Adrenal gland (tissue), 12 donors: ENCODE results near the gene EHD4. TPM values are rescaled to one million over a fixed set of nuclear protein-coding genes. Genes with fewer than 3 reads are reported as not detected.

Experiments
- DNase-seq, 7 donors: peaks; one replicate each; pipeline ENCODE4 v3.0.0-alpha.2; 2019 to 2020
- H3K27ac ChIP-seq, 5 donors: fragments of 200-600 bp; sonication (generic) in 4 of 5; 1 replicate in 3 of 5; 2 replicates in 2 of 5; pipeline versions ENCODE4 v1.5.1 to v1.8.0; 2016 to 2020; ENCODE audit warnings: mild to moderate bottlenecking in 1 of 5
- H3K27me3 ChIP-seq: fragments of 200-600 bp; 2 replicates; pipeline ENCODE4 v1.8.0; 2021
- H3K36me3 ChIP-seq, 2 donors: fragments of 200-600 bp; replicated peaks in 1 of 2; 1 replicate in 1 of 2; 2 replicates in 1 of 2; pipeline versions ENCODE4 v1.5.1 to v1.8.0; 2018 to 2022
- H3K4me1 ChIP-seq, 2 donors: fragments of 200-600 bp; replicated peaks in 1 of 2; 1 replicate in 1 of 2; 2 replicates in 1 of 2; pipeline versions ENCODE4 v1.5.1 to v1.8.0; 2018 to 2021
- H3K4me3 ChIP-seq, 4 donors: fragments of 200-600 bp; sonication (generic) in 3 of 4; one replicate each; pipeline ENCODE4 v1.5.1; 2016 to 2018
- H3K9me3 ChIP-seq, 3 donors: fragments of 200-600 bp; sonication (generic) in 1 of 3; replicated peaks in 1 of 3; 1 replicate in 2 of 3; 2 replicates in 1 of 3; pipeline versions ENCODE4 v1.5.1 to v1.8.0; 2016 to 2021
- CTCF ChIP-seq, 6 experiments: fragments of 450-650 bp in 4 of 6; fragments of 200-600 bp in 2 of 6; sonication (generic) in 1 of 6; IDR thresholded peaks; 1 replicate in 5 of 6; 2 replicates in 1 of 6; pipeline versions ENCODE4 v1.5.1 to v1.8.0; 2016 to 2021; ENCODE audit warnings: antibody characterized with exemption in 6 of 6, mild to moderate bottlenecking in 2 of 6, moderate library complexity in 1 of 6
- POLR2A ChIP-seq, 2 donors: fragments of 450-650 bp; IDR thresholded peaks; one replicate each; pipeline ENCODE4 v1.6.1; 2017; ENCODE audit warnings: antibody characterized with exemption in 2 of 2, mild to moderate bottlenecking in 2 of 2, moderate library complexity in 1 of 2
- whole genome bisulfite sequencing, 4 donors: extraction: QIAGEN DNeasy Blood & Tissue Kit in 2 of 4; methylation state at CpG; one replicate each; pipeline versions ENCODE4 v1.1.5 to v1.1.7; 2013 to 2017; 5-methylcytosine and 5-hydroxymethylcytosine counted together
- intact Hi-C, 2 donors: fragments of 100-400 bp; cut with DNase I; formaldehyde crosslinking; loops; one replicate each; pipeline versions ENCODE4 v1.14.1 to v1.15.0; 2022 to 2023
- polyA plus RNA-seq, 3 donors: library from polyadenylated mRNA; stranded (reverse); fragments of 200-250 nt in 2 of 3; fragments of 350-450 nt in 1 of 3; fragmentation: Illumina TruSeq in 1 of 3; extraction: RNeasy Lipid Tissue Mini Kit (QIAGEN cat#74804) in 1 of 3; gene quantifications; one replicate each; pipeline ENCODE4 v1.2.3, GENCODE V29; 2013 to 2014
- total RNA-seq, 9 donors: library from RNA; depleted of rRNA in 4 of 9; stranded (reverse); fragments of >200 nt in 4 of 9; fragments of 120-200 nt in 1 of 9; fragmentation: NEBNext Ultra II Directional in 1 of 9; extraction: Animal tissue kit (Norgen Biotek cat#: 25700) in 1 of 9; gene quantifications; one replicate each; pipeline versions ENCODE4 v1.1.0 to v1.2.4, GENCODE V29; 2013 to 2023
- donor health status: healthy with polysubstance abuse.
- donor health status: Bipolar disorder and iron deficiency.
- donor health status: DM: yes; HTN: yes; CAD: no.
- donor health status: DM: no; HTN: no; CAD: no.
- donor health status: DM: no; HTN: no; CAD: no.
- donor health status: DM: yes; HTN: yes; CAD: no.

The EHD4 gene
- total and polyA plus RNA-seq, 12 donors, result 2.0 to 17.0 (median 11.5) TPM

- Histone ChIP-seq H3K4me3 (no peak overlapping the region), H3K27ac (no peak overlapping the region), H3K4me1 (peaks cover 4 to 8% of the 10 kb centered on the region in 2 donors), H3K27me3 (no peaks in the 10 kb centered on the region), H3K36me3 (no peaks in the 10 kb centered on the region), H3K9me3 (no peaks in the 10 kb centered on the region)
- intact Hi-C loops, result no loop called here
- WGBS, 4 donors, result 92 to 100% (median 95%) methylated on average over 4 to 15 of the region's 15 CpGs
- no peak for TF ChIP-seq CTCF (IDR thresholded peaks at IDR 0.05)
- no peak for TF ChIP-seq POLR2A (IDR thresholded peaks at IDR 0.05)
- no peak for DNase-seq
Measured at GRCh38 chr15:41868321-41868720, 104.0 kb downstream of the EHD4 start.

GRCh38 chr15:41866872-41867579 lies 105.3 kb downstream of the EHD4 start:
- TF ChIP-seq CTCF (IDR thresholded peaks at IDR 0.05), result no peak
- no peak for TF ChIP-seq POLR2A (IDR thresholded peaks at IDR 0.05)
- no peaks in the 10 kb centered on the region for H3K36me3 ChIP-seq
- H3K4me1 ChIP-seq, result peaks cover 4 to 8% of the 10 kb centered on the region in 2 donors
- H3K9me3 ChIP-seq, result no peaks in the 10 kb centered on the region
- no peak overlapping the region for H3K27ac ChIP-seq
- H3K27me3 ChIP-seq, result no peaks in the 10 kb centered on the region
- intact Hi-C loops, result no loop called here
- 77 to 92% (median 88%) methylated on average over 7 to 25 of the region's 25 CpGs for WGBS, 4 donors
- H3K4me3 ChIP-seq, result no peak overlapping the region
- DNase-seq, result no peak

- Histone ChIP-seq H3K27me3 (no peaks in the 10 kb centered on the region), H3K4me3 (no peak overlapping the region), H3K36me3 (no peaks in the 10 kb centered on the region), H3K27ac (no peak overlapping the region), H3K9me3 (no peaks in the 10 kb centered on the region), H3K4me1 (peaks cover 4 to 8% of the 10 kb centered on the region in 2 donors)
- TF ChIP-seq CTCF (IDR thresholded peaks at IDR 0.05), result no peak
- TF ChIP-seq POLR2A (IDR thresholded peaks at IDR 0.05), result no peak
- no peak for DNase-seq
- 74 to 84% methylated on average over 8 of the region's 8 CpGs; no CpG with 5 or more reads in 2 of the 4 donors for WGBS, 4 donors
- intact Hi-C loops, result no loop called here
Measured at GRCh38 chr15:41866263-41866703, 106.1 kb downstream of the EHD4 start.

GRCh38 chr15:41865490-41866055 lies 106.8 kb downstream of the EHD4 start:
- Histone ChIP-seq H3K27ac (no peak overlapping the region), H3K36me3 (no peaks in the 10 kb centered on the region), H3K4me3 (no peak overlapping the region), H3K27me3 (no peaks in the 10 kb centered on the region), H3K9me3 (no peaks in the 10 kb centered on the region), H3K4me1 (peaks cover 0 to 3% of the 10 kb centered on the region in 2 donors)
- no peak for DNase-seq
- no peak for TF ChIP-seq POLR2A (IDR thresholded peaks at IDR 0.05)
- TF ChIP-seq CTCF (IDR thresholded peaks at IDR 0.05), result no peak
- intact Hi-C loops, result no loop called here
- WGBS, 4 donors, result 73 to 86% (median 78%) methylated on average over 10 to 18 of the region's 18 CpGs
